Measurements from ENCODE around the gene FOXN1.

The FOXN1 gene

DNA sequence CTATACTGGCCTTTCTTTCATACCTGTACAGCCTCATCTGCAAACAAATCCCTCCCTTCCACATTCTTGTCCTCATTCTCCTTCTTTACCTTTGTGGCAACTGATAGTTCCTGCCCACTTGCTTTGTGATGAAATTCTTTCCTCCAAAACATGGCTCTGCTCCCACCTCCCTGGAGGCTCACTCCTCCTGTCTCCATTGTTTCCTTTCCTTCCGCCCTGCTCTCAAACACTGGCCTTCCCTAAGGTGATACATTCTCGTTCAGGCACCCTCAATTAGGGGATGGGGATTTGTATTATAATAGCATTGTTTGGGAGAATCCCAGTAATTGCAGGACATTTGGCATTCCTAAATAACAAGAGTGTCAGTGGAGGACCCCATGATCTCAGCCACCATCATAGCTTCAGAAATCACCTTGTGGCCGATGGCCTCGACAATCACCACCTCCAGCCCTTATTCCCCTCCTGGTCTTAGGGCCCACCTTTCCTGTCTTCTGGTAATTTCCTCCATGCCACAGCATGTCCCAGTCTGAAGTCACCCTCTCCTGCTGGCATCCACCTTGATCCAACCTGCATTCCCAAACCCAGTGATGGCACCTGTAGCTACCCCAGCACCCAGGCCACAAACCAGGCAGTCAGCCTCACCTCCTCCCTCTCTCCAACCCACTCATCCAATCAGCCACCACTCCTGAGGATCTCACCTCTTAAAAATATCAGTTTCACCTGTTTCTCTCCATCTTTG lies 38.4 kb downstream of the FOXN1 start:
- no peak for DNase-seq

DNA sequence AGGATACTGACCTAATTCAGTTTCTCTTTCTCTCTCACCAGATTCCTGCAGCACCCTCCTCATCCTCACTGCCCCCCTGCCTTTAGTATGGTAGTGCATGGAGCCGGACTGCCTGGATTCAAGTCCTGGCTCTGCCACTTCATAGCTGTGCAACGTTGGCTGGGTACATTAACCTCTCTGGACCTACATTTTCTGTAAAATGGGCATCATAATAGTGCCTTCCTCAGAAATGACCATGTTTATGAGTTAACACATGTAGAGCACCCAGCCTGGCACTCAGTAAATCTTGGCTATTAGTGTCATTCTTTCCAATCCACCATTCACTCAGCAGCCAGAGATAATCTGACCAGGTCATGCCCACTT lies 39.0 kb downstream of the FOXN1 start:
- no peak for DNase-seq

- DNase-seq, result no peak
Measured at GRCh38 chr17:28545787-28546415, 39.8 kb downstream of the FOXN1 start.

GRCh38 chr17:28547096-28547622 lies 41.0 kb downstream of the FOXN1 start:
- no peak for DNase-seq

- DNase-seq, result peak in 51 of 58 donors; percentile 6 to 77 (median 35)
Measured at GRCh38 chr17:28547623-28548416, 41.7 kb downstream of the FOXN1 start.

DNA sequence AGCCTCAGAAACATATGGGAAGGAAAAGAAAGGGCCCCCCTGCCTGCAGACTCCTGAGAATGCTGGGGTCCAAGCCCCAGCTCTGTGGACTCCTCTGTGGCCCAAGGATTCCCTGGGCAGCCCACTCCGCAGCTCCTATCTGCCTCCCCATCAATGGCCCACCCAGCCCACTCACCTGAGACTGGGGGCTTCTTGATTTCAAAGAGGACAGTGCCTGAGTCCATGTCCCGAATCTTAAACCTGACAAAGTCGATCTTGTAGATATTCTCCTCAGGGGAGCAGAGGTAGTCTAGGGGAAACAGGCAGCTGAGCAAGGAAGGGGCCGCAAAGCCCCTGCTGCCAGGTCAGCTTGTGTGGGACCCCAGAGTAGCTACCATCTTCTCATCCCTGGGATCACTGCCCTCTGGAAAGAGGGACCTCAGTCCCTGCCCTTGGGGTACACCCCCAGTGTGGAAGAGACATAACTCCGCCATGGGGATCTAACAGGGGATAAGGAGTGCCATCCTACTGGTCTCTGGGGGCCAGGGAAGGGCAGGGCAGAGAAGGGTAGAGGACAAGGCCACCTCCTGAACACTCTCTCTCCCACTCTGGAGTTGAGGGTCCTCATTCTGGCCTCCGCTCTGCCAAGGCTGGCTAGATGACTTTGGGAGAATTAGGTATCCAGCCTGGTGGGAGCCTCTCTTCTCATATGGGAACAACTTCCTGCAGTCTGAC lies 42.4 kb downstream of the FOXN1 start:
- DNase-seq, result no peak

DNA sequence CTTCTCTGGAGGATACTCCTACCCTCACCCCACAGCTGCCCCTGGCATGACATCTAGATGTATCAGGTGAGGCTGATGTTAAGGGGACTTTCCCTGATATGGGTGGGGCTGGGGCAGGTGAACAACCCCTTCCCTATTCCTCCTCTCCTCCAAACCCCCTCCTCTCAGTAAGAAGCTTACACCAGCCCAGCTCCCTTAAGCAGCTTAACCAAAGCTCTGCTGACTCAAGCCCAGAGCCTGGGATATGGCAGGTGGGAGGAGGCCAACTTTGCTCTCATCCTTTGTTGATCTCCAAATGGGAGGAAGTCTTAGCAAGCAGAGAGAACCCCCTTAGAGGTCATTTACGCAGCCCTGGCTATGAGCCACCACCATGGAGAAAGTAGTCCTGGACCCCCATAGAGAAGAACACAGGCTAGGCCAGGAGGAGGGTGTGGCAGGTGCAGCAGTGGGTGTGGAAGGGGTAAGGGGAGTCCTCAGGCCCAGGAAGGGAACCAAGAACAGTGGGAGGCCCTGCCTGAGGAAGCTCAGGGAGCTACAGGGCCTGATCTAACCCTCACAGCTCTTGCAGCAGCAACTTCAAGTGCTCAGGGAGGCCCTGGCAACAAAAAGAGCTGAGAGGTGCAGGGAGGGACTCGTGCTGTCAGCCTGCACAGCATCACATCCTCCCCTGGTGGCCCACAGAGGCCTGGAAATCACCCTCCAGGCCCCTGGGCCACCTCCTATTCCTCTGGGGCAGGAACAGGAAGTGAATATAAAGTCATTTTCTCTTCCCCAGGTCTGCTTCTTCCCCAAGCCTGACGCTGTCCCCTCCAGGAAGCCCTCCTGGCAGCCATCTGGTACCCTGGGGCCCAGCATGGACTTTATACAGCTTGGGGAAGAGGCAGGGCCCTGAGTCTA lies 43.3 kb downstream of the FOXN1 start:
- no peak for DNase-seq

- no peak for DNase-seq
Measured at GRCh38 chr17:28550858-28551257, 44.7 kb downstream of the FOXN1 start.

GRCh38 chr17:28551421-28552175 lies 45.5 kb downstream of the FOXN1 start:
- DNase-seq, result peak in 6 of 58 donors; percentile 8 to 42 (median 24)

DNA sequence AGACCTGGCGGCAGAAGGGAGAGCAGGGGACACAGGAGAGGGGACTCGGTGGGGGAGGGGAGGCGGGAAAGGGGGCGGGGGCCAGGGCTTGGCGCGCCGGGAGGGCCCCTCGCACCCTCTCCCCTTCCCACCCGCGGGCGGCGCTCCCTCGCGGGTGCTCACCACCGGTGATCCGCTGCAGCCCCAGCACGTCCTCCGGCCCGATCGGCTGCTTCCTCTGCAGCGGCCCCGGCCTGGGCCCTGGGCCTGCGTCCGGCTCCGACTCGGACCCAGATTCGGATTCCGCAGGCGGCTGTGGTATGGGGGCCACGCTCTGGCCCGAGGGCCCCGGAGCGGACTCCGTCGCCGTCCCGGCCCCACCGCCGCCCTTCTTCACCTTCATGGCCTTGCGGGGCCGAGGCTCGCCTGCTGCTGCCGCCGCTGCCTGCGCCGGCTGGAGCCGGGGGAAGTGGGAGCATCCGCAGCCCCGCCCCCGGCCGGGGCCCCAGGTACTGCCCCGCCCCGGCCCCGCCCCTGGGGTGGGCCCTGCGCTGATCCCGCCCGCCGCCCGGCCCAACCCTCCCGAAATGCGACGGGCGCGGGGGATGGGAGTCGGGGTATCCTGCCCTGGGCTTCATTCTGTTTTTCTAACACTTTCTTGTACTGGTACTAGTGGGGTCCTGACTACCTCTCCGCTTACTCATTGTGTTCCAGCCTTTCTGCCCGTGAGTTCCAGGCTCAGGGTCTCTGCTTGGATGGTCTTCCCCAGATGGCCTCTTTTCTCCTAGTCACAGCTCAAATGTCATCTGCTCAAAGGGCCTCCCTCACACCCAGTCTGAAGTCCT lies 46.2 kb downstream of the FOXN1 start, which contains the start of gene UNC119:
UNC119 (minus strand) TSS at position 449 of the 824 bp plus-strand sequence; CDS start at position 382, 67 bp downstream.
- DNase-seq, result peak in 53 of 58 donors; percentile 8 to 88 (median 53)

DNA sequence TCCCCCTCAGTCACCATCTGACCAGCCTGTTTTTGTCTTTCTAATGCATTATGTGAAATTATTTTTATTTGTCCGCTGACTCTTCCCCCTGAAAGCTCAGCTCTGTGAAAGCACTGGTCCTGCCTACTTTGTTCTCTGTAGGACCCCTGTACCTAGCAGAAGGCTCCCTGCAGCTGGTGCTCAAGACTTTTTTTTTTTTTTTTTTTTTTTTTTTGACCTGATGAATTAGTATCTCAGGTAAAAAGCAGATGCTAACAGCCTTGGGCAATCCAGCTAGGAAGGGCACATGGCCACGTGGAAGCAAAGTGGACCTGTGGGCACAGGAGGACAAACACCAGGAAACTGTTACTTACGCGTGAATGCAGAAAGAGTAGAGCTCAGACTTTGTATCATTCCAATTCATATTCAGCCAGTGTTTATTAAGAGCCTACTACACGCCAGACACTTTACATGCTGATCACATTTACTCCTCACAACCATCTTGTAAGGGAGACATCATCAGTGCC lies 46.9 kb downstream of the FOXN1 start:
- no peak for DNase-seq

DNA sequence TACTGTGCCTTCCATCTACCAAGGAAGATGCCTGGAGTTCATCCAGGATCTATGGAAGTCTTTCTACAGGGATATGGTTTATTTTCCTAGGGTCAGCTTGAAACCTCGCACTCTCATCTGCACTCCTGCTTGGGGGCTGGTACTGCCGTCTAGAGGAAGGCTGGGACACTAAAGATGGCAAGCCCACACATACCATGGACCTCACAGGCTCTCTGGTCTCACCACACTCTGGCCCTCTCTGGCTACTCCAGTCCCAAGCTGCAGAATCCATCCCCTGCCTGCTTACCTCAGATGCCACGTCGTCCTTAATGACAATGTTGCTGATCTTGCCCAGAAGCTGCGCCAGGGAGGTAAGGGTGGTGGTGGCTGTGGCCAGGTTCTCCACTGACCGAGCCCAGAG lies 48.4 kb downstream of the FOXN1 start:
- peak in 1 of 58 donors; percentile 3 for DNase-seq

DNA sequence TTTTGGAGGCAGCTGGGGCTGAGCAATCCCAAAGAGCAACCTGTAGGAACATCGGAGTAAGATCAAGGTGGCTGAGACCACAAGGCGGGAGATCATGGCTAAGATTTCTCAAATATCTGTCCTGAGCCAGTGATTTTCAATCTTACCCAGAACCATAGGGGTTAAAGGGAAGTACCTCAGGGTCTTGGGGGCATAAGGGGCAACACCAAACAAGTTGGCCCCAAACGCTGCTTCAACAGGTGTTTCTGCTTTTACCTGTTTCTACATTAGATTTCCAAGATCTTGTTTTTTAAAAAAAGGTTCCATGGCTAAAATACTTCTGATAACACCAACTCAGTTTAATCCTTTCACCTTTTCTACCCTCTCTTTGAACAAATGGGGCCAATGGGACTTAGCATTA lies 48.9 kb downstream of the FOXN1 start:
- DNase-seq, result no peak

- DNase-seq, result no peak
Measured at GRCh38 chr17:28563475-28563874, 57.3 kb downstream of the FOXN1 start.

- no peak for DNase-seq
Measured at GRCh38 chr17:28567604-28568003, 61.5 kb downstream of the FOXN1 start.

- DNase-seq, result no peak
Measured at GRCh38 chr17:28569446-28569845, 63.3 kb downstream of the FOXN1 start.

GRCh38 chr17:28570716-28571360 lies 64.7 kb downstream of the FOXN1 start:
- DNase-seq, result peak in 23 of 58 donors; percentile 12 to 58 (median 37)

Measured in anterior cingulate cortex (tissue), 58 donors.